Central memory CD8-positive, alpha-beta T cell (primary cell): Measurements from ENCODE around the gene ZBTB37.
"Not testable (repeated sequence)": the region's sequence is repeated elsewhere in the genome, so short reads cannot be mapped to it uniquely, and the experiment has no call there.

Source experiments
- ATAC-seq: fragments of 150-1000 bp; cut with Tn5 transposase; replicated peaks from 2 replicates; pipeline ENCODE4 v1.10.0; 2022; ENCODE audit warnings: mild to moderate bottlenecking, moderate FRiP score, moderate number of reproducible peaks; ENCODE audit not compliant: poor library complexity, severe bottlenecking; ENCODE audit errors: extremely low read depth
- DNase-seq, 2 donors: peaks; one replicate each; pipeline ENCODE4 v3.0.0; 2021; ENCODE audit warnings: low spot score in 2 of 2
- H3K27ac Mint-ChIP-seq: one replicate; pipeline ENCODE4 v1.8.0; 2022; ENCODE audit warnings: low read depth, mild to moderate bottlenecking, moderate library complexity, mixed read lengths
- H3K27me3 Mint-ChIP-seq: one replicate; pipeline ENCODE4 v1.8.0; 2022; ENCODE audit warnings: mixed read lengths
- H3K36me3 Mint-ChIP-seq: one replicate; pipeline ENCODE4 v1.8.0; 2022; ENCODE audit warnings: mild to moderate bottlenecking, moderate library complexity, mixed read lengths; ENCODE audit not compliant: insufficient read depth
- H3K4me1 Mint-ChIP-seq: one replicate; pipeline ENCODE4 v1.8.0; 2022; ENCODE audit warnings: mixed read lengths
- H3K4me3 Mint-ChIP-seq: one replicate; pipeline ENCODE4 v1.8.0; 2022; ENCODE audit warnings: mild to moderate bottlenecking, moderate library complexity, mixed read lengths
- H3K9me3 Mint-ChIP-seq: one replicate; pipeline ENCODE4 v1.8.0; 2022; ENCODE audit warnings: mixed read lengths

The ZBTB37 gene

DNA sequence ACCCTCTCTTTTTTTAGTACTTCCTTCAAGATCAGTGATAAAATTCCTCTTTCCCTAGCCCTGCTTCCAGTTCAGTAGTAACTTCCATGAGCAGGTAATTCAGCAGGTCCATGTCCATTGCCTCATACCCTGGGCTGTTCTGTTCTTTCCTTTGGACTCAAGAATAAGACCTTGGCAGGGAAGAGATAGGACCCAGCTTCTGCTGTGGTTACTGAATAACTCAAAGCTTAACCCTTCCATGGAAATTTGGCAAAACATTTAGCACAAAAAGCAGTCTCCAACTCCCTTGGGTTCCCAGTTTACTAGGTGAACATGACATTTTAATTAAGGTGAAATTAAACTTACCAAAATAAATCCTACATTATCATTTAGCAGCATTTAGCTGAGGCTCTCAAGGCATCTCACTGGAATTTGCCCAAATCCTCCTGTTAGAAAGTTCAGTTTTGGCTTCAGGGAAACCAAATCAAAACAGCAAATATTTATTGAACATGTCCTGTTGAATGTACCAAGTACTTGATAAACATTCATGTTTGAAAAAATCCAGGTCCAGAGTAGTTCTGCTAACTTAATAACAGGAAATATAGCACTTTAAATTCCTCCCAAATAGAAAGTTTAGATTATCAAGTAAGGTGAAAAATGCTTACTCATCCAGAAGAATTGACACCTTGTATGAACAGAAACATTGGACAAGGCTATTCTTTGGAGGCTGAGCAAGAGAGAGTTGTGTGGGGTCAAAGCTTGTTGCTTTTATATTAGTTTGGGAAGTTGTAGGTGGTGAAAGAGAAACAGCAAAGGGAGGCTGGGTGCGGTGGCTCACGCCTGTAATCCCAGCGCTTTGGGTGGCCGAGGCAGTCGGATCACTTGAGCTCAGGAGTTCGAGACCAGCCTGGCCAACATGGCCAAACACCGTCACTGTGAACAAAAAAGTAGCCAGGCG, 57.4 kb downstream of the ZBTB37 start:
- no peaks in the 10 kb centered on the region for H3K9me3 Mint-ChIP-seq
- peaks cover 6% of the 10 kb centered on the region for H3K36me3 Mint-ChIP-seq
- DNase-seq (no peak), ATAC-seq (no peak)
- H3K27me3 Mint-ChIP-seq, result no peaks in the 10 kb centered on the region
- H3K4me1 Mint-ChIP-seq, result peaks cover 5% of the 10 kb centered on the region
- H3K27ac Mint-ChIP-seq, result no peak overlapping the region
- H3K4me3 Mint-ChIP-seq, result no peak overlapping the region

DNA sequence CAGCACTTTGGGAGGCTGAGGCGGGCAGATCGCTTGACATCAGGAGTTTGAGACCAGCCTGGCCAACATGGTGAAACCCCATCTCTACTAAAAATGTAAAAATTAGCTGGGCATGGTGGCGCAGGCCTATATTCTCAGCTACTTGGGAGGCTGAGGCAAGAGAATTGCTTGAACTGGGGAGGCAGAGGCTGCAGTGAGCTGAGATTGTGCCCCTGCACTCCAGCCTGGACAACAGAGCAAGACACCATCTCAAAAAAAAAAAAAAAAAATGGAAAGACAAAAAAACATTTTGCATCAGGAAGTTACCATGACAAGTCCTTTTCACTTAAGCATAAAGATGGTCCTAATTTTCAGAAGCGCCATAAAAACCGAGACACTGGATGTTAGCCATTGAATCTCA, 62.4 kb downstream of the ZBTB37 start:
- not testable (repeated sequence) for H3K27ac Mint-ChIP-seq, ATAC-seq, DNase-seq, H3K4me1 Mint-ChIP-seq, H3K9me3 Mint-ChIP-seq, H3K27me3 Mint-ChIP-seq, H3K4me3 Mint-ChIP-seq
- H3K36me3 Mint-ChIP-seq, result peaks cover 14% of the 10 kb centered on the region

DNA sequence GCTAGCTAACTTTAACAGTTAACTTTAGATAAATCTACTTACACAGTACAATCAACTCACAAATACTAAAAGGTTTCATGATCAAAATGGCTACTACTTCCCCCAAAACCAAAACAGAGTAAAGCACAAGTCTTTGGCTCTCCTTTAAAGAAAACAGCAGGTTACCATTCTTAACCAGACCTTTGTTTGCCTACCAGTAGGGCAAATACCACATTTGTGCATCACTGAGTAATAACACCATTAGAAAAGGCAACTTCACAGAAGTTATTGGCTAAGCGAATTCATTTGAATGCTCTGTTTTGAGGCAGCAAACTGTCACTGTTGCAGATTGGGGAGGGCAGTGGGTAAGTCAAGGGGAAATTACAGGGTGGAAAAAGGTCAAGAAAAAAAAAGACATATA, 66.3 kb downstream of the ZBTB37 start:
- DNase-seq, result no peak
- H3K36me3 Mint-ChIP-seq, result peaks cover 37% of the 10 kb centered on the region
- H3K27ac Mint-ChIP-seq, result peak overlapping the region; percentile 17
- no peak for ATAC-seq
- no peak overlapping the region for H3K4me3 Mint-ChIP-seq
- no peaks in the 10 kb centered on the region for H3K9me3 Mint-ChIP-seq
- H3K4me1 Mint-ChIP-seq, result no peaks in the 10 kb centered on the region
- H3K27me3 Mint-ChIP-seq, result no peaks in the 10 kb centered on the region

- Mint-ChIP-seq H3K27me3 (no peaks in the 10 kb centered on the region), H3K36me3 (peaks cover 58% of the 10 kb centered on the region), H3K4me1 (no peaks in the 10 kb centered on the region), H3K9me3 (no peaks in the 10 kb centered on the region), H3K4me3 (no peak overlapping the region), H3K27ac (no peak overlapping the region)
- ATAC-seq (no peak), DNase-seq (no peak)
Observed at GRCh38 chr1:173937062-173937461, 68.9 kb downstream of the ZBTB37 start.

- Mint-ChIP-seq H3K36me3 (peaks cover 80% of the 10 kb centered on the region), H3K27me3 (no peaks in the 10 kb centered on the region), H3K27ac (no peak overlapping the region), H3K4me3 (no peak overlapping the region), H3K9me3 (no peaks in the 10 kb centered on the region), H3K4me1 (no peaks in the 10 kb centered on the region)
- DNase-seq, result no peak
- ATAC-seq, result no peak
Observed at GRCh38 chr1:173946380-173946921, 78.3 kb downstream of the ZBTB37 start.

- Mint-ChIP-seq H3K27ac (no peak overlapping the region), H3K9me3 (no peaks in the 10 kb centered on the region), H3K27me3 (no peaks in the 10 kb centered on the region), H3K4me1 (no peaks in the 10 kb centered on the region), H3K36me3 (peaks cover 72% of the 10 kb centered on the region), H3K4me3 (no peak overlapping the region)
- ATAC-seq (no peak), DNase-seq (no peak)
Observed at GRCh38 chr1:173948594-173948993, 80.4 kb downstream of the ZBTB37 start.
